Mesenchymal stem cell (in vitro differentiated cells and primary cell): ENCODE results near the gene FCRL2.

Experiments
- DNase-seq: peaks from one replicate; pipeline ENCODE4 v3.0.0-alpha.2; 2013
- H2AFZ ChIP-seq: one replicate; pipeline ENCODE4 v1.6.1; 2013; ENCODE audit warnings: low read depth, mild to moderate bottlenecking, control low read depth, inconsistent platforms, low read length, moderate library complexity
- H2AK5ac ChIP-seq: 2 replicates; pipeline ENCODE4 v1.6.1; 2013; ENCODE audit warnings: low read length, moderate library complexity, mild to moderate bottlenecking, inconsistent platforms; ENCODE audit not compliant: severe bottlenecking
- H2BK120ac ChIP-seq: one replicate; pipeline ENCODE4 v1.6.1; 2013; ENCODE audit warnings: low read depth, mild to moderate bottlenecking, inconsistent platforms, low read length, moderate library complexity
- H2BK12ac ChIP-seq, 2 experiments: one replicate each; pipeline ENCODE4 v1.6.1; 2013; ENCODE audit warnings: inconsistent platforms in 2 of 2, low read length in 2 of 2, mild to moderate bottlenecking in 2 of 2, moderate library complexity in 2 of 2, control low read depth in 1 of 2
- H2BK15ac ChIP-seq: one replicate; pipeline ENCODE4 v1.6.1; 2013; ENCODE audit warnings: mild to moderate bottlenecking, low read depth, inconsistent platforms; ENCODE audit not compliant: poor library complexity, severe bottlenecking
- H2BK5ac ChIP-seq: 2 replicates; pipeline ENCODE4 v1.6.1; 2013; ENCODE audit warnings: low read depth, mild to moderate bottlenecking, low read length, control low read depth, inconsistent platforms; ENCODE audit not compliant: poor library complexity, severe bottlenecking
- H3K14ac ChIP-seq, 2 experiments: one replicate each; pipeline ENCODE4 v1.6.1; 2013; ENCODE audit warnings: inconsistent platforms in 2 of 2, low read length in 2 of 2, control low read depth in 1 of 2, mild to moderate bottlenecking in 1 of 2, moderate library complexity in 1 of 2
- H3K18ac ChIP-seq, 2 experiments: one replicate each; pipeline ENCODE4 v1.6.1; 2013; ENCODE audit warnings: inconsistent platforms in 2 of 2, low read length in 2 of 2, control low read depth in 1 of 2, low read depth in 1 of 2, mild to moderate bottlenecking in 1 of 2
- H3K23ac ChIP-seq, 2 experiments: one replicate each; pipeline ENCODE4 v1.6.1; 2013; ENCODE audit warnings: inconsistent platforms in 2 of 2, low read length in 2 of 2, mild to moderate bottlenecking in 2 of 2, moderate library complexity in 2 of 2, control low read depth in 1 of 2
- H3K27ac ChIP-seq: 2 replicates; pipeline ENCODE4 v1.5.1; 2013; ENCODE audit warnings: mild to moderate bottlenecking, moderate library complexity, low read length, control low read depth, inconsistent platforms; ENCODE audit not compliant: poor library complexity, severe bottlenecking
- H3K27me3 ChIP-seq, 2 experiments: 2 replicates each; pipeline versions ENCODE4 v1.6.1 to v1.7.0; 2013; ENCODE audit warnings: low read length in 2 of 2, mild to moderate bottlenecking in 2 of 2, moderate library complexity in 2 of 2, control low read depth in 1 of 2, inconsistent platforms in 1 of 2; ENCODE audit not compliant: control insufficient read depth in 1 of 2, insufficient read depth in 1 of 2
- H3K36me3 ChIP-seq, 2 experiments: 2 replicates each; pipeline versions ENCODE4 v1.6.1 to v1.7.0; 2013; ENCODE audit warnings: low read length in 2 of 2, control low read depth in 1 of 2, inconsistent platforms in 1 of 2, low read depth in 1 of 2, mild to moderate bottlenecking in 1 of 2; ENCODE audit not compliant: insufficient read depth in 2 of 2, control insufficient read depth in 1 of 2
- H3K4ac ChIP-seq, 2 experiments: one replicate each; pipeline ENCODE4 v1.6.1; 2013; ENCODE audit warnings: inconsistent platforms in 2 of 2, low read length in 2 of 2, mild to moderate bottlenecking in 2 of 2, moderate library complexity in 2 of 2, control low read depth in 1 of 2, low read depth in 1 of 2
- H3K4me1 ChIP-seq: 2 replicates; pipeline ENCODE4 v1.6.1; 2013; ENCODE audit warnings: low read depth, low read length, control low read depth; ENCODE audit not compliant: control insufficient read depth, insufficient read depth
- H3K4me2 ChIP-seq: 2 replicates; pipeline ENCODE4 v1.6.1; 2013; ENCODE audit warnings: low read length, mild to moderate bottlenecking, inconsistent platforms; ENCODE audit not compliant: poor library complexity, severe bottlenecking
- H3K4me3 ChIP-seq, 2 experiments: 2 replicates each; pipeline versions ENCODE4 v1.5.1 to v1.7.0; 2013; ENCODE audit warnings: low read length in 2 of 2, mild to moderate bottlenecking in 2 of 2, control low read depth in 1 of 2, low read depth in 1 of 2; ENCODE audit not compliant: insufficient read depth in 1 of 2
- H3K79me1 ChIP-seq: replicated peaks from 2 replicates; pipeline ENCODE4 v1.6.1; 2013; ENCODE audit warnings: mild to moderate bottlenecking, control low read depth, low read length, inconsistent platforms; ENCODE audit not compliant: poor library complexity, severe bottlenecking
- H3K9ac ChIP-seq: 2 replicates; pipeline ENCODE4 v1.7.0; 2013; ENCODE audit warnings: mild to moderate bottlenecking, low read length, moderate library complexity
- H3K9me3 ChIP-seq: 2 replicates; pipeline ENCODE4 v1.7.0; 2013; ENCODE audit warnings: mild to moderate bottlenecking, low read length; ENCODE audit not compliant: control insufficient read depth
- H4K8ac ChIP-seq: one replicate; pipeline ENCODE4 v1.6.1; 2013; ENCODE audit warnings: inconsistent platforms, mild to moderate bottlenecking, low read length, moderate library complexity
- H4K91ac ChIP-seq: one replicate; pipeline ENCODE4 v1.6.1; 2013; ENCODE audit warnings: mild to moderate bottlenecking, low read length, inconsistent platforms
- WGBS: methylation state at CpG from one replicate; pipeline ENCODE4 v1.1.7; 2013; ENCODE audit warnings: mixed read lengths; 5-methylcytosine and 5-hydroxymethylcytosine counted together

The FCRL2 gene

DNA sequence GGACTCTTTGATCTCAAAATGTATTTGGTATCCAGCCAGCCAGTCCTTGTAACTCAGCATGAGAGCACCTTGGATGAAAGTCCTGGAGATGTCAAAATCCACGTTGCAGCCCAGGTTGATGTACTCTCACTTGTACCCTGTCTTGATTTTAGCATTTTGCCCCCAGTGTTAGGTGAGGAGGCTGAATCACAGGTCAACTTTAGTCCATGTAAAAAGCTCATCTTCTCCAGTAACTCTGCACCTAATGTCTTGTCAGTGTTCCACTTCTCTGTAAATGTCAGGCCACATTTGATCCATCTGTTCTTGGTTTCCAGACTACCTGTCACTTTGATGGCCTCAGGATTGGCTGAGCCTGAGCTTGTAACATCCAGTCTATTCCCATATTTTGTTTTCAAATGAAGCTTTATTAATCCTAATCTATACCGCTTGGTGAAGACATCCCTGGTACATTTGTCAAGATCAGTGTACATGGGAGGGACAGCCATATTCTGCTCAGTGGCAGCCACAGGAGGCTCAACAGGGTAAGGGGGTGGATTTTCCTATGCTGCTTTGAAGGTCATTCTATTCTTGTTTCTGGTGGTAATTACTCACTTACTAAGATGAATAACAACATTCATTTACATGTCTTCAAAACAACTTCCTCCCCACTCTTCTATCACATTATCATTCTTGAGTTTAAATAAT is 52.3 kb downstream of the FCRL2 start:
- no peak overlapping the region for H4K8ac ChIP-seq

DNA sequence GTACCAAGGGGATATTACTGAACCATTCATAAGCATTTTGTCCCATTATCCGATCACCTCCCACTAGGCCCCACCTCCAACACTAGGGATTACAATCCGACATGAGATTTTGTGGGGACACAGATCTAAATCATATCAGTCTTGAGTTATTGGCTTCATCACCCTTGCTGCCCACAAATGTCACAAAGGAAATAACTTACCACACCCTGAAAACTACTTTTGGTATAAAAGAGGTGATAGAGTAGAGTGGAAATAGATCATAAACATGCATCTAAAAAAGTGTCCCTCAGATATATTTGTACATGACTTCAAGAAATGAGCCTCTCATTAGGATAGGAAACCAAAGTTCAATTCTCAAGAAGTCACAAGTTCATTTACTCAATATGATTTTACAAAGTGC is 53.8 kb downstream of the FCRL2 start:
- H3K27ac ChIP-seq, result no peak overlapping the region
- no peak overlapping the region for H2AFZ ChIP-seq
- H2BK12ac ChIP-seq, result no peak overlapping the region
- no peak overlapping the region for H2BK5ac ChIP-seq
- H3K27me3 ChIP-seq, result no peaks in the 10 kb centered on the region
- H4K8ac ChIP-seq, result no peak overlapping the region
- no peak overlapping the region for H3K9ac ChIP-seq
- H2BK15ac ChIP-seq, result no peak overlapping the region
- no peak overlapping the region for H3K4ac ChIP-seq
- 84% methylated on average over 2 of the region's 2 CpGs for WGBS
- no peaks in the 10 kb centered on the region for H3K4me1 ChIP-seq
- no peak for DNase-seq
- H3K9me3 ChIP-seq, result peaks cover 6% of the 10 kb centered on the region
- no peak overlapping the region for H4K91ac ChIP-seq
- H3K4me2 ChIP-seq, result no peak overlapping the region
- no peak overlapping the region for H3K4me3 ChIP-seq
- H2BK120ac ChIP-seq, result no peak overlapping the region
- no peak overlapping the region for H3K14ac ChIP-seq
- H2AK5ac ChIP-seq, result no peak overlapping the region
- H3K79me1 ChIP-seq, result no peaks in the 10 kb centered on the region
- H3K23ac ChIP-seq, result no peak overlapping the region
- no peaks in the 10 kb centered on the region for H3K36me3 ChIP-seq
- no peak overlapping the region for H3K18ac ChIP-seq

More for the DNA sequence above, 52.3 kb downstream of the FCRL2 start:
- no peaks in the 10 kb centered on the region for H3K79me1 ChIP-seq
- no peak overlapping the region for H3K4me2 ChIP-seq
- H2BK12ac ChIP-seq, result no peak overlapping the region
- 68% methylated on average over 2 of the region's 2 CpGs for WGBS
- H3K9ac ChIP-seq, result no peak overlapping the region
- H2BK15ac ChIP-seq, result no peak overlapping the region
- no peak for DNase-seq
- no peak overlapping the region for H3K23ac ChIP-seq
- H2AK5ac ChIP-seq, result no peak overlapping the region
- no peak overlapping the region for H3K18ac ChIP-seq
- no peaks in the 10 kb centered on the region for H3K36me3 ChIP-seq
- no peaks in the 10 kb centered on the region for H3K27me3 ChIP-seq
- H2BK120ac ChIP-seq, result no peak overlapping the region
- H3K14ac ChIP-seq, result no peak overlapping the region
- no peaks in the 10 kb centered on the region for H3K4me1 ChIP-seq
- H4K91ac ChIP-seq, result no peak overlapping the region
- peaks cover 6% of the 10 kb centered on the region for H3K9me3 ChIP-seq
- H3K27ac ChIP-seq, result no peak overlapping the region
- H3K4me3 ChIP-seq, result no peak overlapping the region
- H2BK5ac ChIP-seq, result no peak overlapping the region
- H2AFZ ChIP-seq, result no peak overlapping the region
- H3K4ac ChIP-seq, result no peak overlapping the region

- H3K9me3 ChIP-seq, result peaks cover 6% of the 10 kb centered on the region
- no peak overlapping the region for H3K9ac ChIP-seq
- H2BK15ac ChIP-seq, result no peak overlapping the region
- H3K14ac ChIP-seq, result no peak overlapping the region
- no peak overlapping the region for H3K18ac ChIP-seq
- H2BK120ac ChIP-seq, result no peak overlapping the region
- no peak overlapping the region for H3K23ac ChIP-seq
- WGBS, result no CpG with 5 or more reads among the region's 1 CpG
- no peak overlapping the region for H3K4me3 ChIP-seq
- H2BK5ac ChIP-seq, result no peak overlapping the region
- H3K4me1 ChIP-seq, result no peaks in the 10 kb centered on the region
- H3K36me3 ChIP-seq, result no peaks in the 10 kb centered on the region
- DNase-seq, result no peak
- no peak overlapping the region for H2BK12ac ChIP-seq
- no peaks in the 10 kb centered on the region for H3K79me1 ChIP-seq
- no peak overlapping the region for H3K4ac ChIP-seq
- no peak overlapping the region for H3K27ac ChIP-seq
- H2AFZ ChIP-seq, result no peak overlapping the region
- H4K8ac ChIP-seq, result no peak overlapping the region
- H4K91ac ChIP-seq, result no peak overlapping the region
- no peak overlapping the region for H2AK5ac ChIP-seq
- no peak overlapping the region for H3K4me2 ChIP-seq
- H3K27me3 ChIP-seq, result no peaks in the 10 kb centered on the region
Measured at GRCh38 chr1:157721985-157722384, 54.9 kb downstream of the FCRL2 start.

GRCh38 chr1:157715736-157716135 is 61.2 kb downstream of the FCRL2 start:
- Histone ChIP-seq H4K91ac (no peak overlapping the region), H3K79me1 (no peaks in the 10 kb centered on the region)

More at GRCh38 chr1:157715736-157716135, 61.2 kb downstream of the FCRL2 start:
- Histone ChIP-seq H3K23ac (no peak overlapping the region), H3K4ac (no peak overlapping the region), H3K14ac (no peak overlapping the region), H3K36me3 (no peaks in the 10 kb centered on the region), H3K18ac (no peak overlapping the region), H2BK12ac (no peak overlapping the region), H3K4me1 (no peaks in the 10 kb centered on the region), H3K4me3 (no peak overlapping the region), H3K9me3 (no peaks in the 10 kb centered on the region), H2BK120ac (no peak overlapping the region), H2AK5ac (no peak overlapping the region), H2AFZ (no peak overlapping the region), H4K8ac (no peak overlapping the region), H3K27ac (no peak overlapping the region), H2BK5ac (no peak overlapping the region), H2BK15ac (no peak overlapping the region), H3K9ac (no peak overlapping the region), H3K27me3 (no peaks in the 10 kb centered on the region), H3K4me2 (no peak overlapping the region)
- DNase-seq, result no peak
- WGBS, result 73% methylated on average over 5 of the region's 5 CpGs
